Thyroid gland (tissue), 4 donors: ENCODE measurements around the gene PDRG1. TPM values are rescaled to one million over a fixed set of nuclear protein-coding genes. Genes with fewer than 3 reads are reported as not detected.

Experiments
- DNase-seq, 2 donors: peaks; one replicate each; pipeline ENCODE4 v3.0.0-alpha.2; 2019
- H3K27ac ChIP-seq, 3 donors: fragments of 200-600 bp; sonication (generic); 1 replicate in 2 of 3; 2 replicates in 1 of 3; pipeline ENCODE4 v1.5.1; 2016 to 2019; ENCODE audit warnings: mild to moderate bottlenecking in 1 of 3, moderate library complexity in 1 of 3
- H3K27me3 ChIP-seq: fragments of 200-600 bp; sonication (generic); one replicate; pipeline ENCODE4 v1.5.1; 2019
- H3K36me3 ChIP-seq, 2 donors: fragments of 200-600 bp; sonication (generic); one replicate each; pipeline ENCODE4 v1.5.1; 2016 to 2019
- H3K4me1 ChIP-seq, 2 donors: fragments of 200-600 bp; sonication (generic); one replicate each; pipeline ENCODE4 v1.5.1; 2017 to 2019
- H3K4me3 ChIP-seq, 3 donors: fragments of 200-600 bp; sonication (generic); replicated peaks in 1 of 3; 1 replicate in 2 of 3; 2 replicates in 1 of 3; pipeline ENCODE4 v1.5.1; 2016; ENCODE audit warnings: mild to moderate bottlenecking in 1 of 3
- H3K9me3 ChIP-seq: fragments of 200-600 bp; sonication (generic); one replicate; pipeline ENCODE4 v1.5.1; 2017
- CTCF ChIP-seq, 6 experiments: fragments of 200-600 bp in 3 of 6; fragments of 450-650 bp in 3 of 6; sonication (generic) in 3 of 6; IDR thresholded peaks; one replicate each; pipeline ENCODE4 v1.5.1; 2016 to 2019; ENCODE audit warnings: antibody characterized with exemption in 6 of 6, mild to moderate bottlenecking in 2 of 6, inconsistent platforms in 1 of 6, moderate library complexity in 1 of 6
- POLR2A ChIP-seq, 2 donors: fragments of 450-650 bp; IDR thresholded peaks; one replicate each; pipeline ENCODE4 v1.6.1; 2017; ENCODE audit warnings: antibody characterized with exemption in 2 of 2, mild to moderate bottlenecking in 2 of 2, moderate library complexity in 1 of 2
- whole genome bisulfite sequencing, 2 donors: methylation state at CpG; one replicate each; pipeline ENCODE4 v1.1.5; 2017; 5-methylcytosine and 5-hydroxymethylcytosine counted together
- intact Hi-C: fragments of 100-400 bp; cut with DNase I; formaldehyde crosslinking; loops from one replicate; pipeline ENCODE4 v1.15.1; 2023
- total RNA-seq, 4 donors: library from RNA; depleted of rRNA; stranded (reverse); fragments of >200 nt; gene quantifications; one replicate each; pipeline ENCODE4 v1.2.3, GENCODE V29; 2016

The PDRG1 gene
- total RNA-seq, 4 donors from 2014 or later: 7.3 to 14.9 (median 9.2) TPM

- Histone ChIP-seq H3K27ac (no peak overlapping the region), H3K4me1 (no peaks in the 10 kb centered on the region), H3K4me3 (no peak overlapping the region), H3K27me3 (no peaks in the 10 kb centered on the region), H3K36me3 (no peaks in the 10 kb centered on the region), H3K9me3 (no peaks in the 10 kb centered on the region)
- 71 to 74% methylated on average over 8 of the region's 8 CpGs for whole genome bisulfite sequencing, 2 donors
- intact Hi-C loops: no loop called here
- no peak for DNase-seq
- TF ChIP-seq CTCF (IDR thresholded peaks at IDR 0.05): no peak
These were observed 24.2 kb downstream of the PDRG1 start for GRCh38 chr20:31927627-31928159.

- Histone ChIP-seq H3K36me3 (no peaks in the 10 kb centered on the region), H3K4me3 (no peak overlapping the region), H3K4me1 (no peaks in the 10 kb centered on the region), H3K27ac (no peak overlapping the region), H3K27me3 (no peaks in the 10 kb centered on the region), H3K9me3 (no peaks in the 10 kb centered on the region)
- 94 to 95% methylated on average over 2 of the region's 2 CpGs for WGBS, 2 donors
- DNase-seq: no peak
- TF ChIP-seq POLR2A (IDR thresholded peaks at IDR 0.05) (no peak), CTCF (IDR thresholded peaks at IDR 0.05) (no peak)
- intact Hi-C loops: no loop called here
These were observed 25.4 kb downstream of the PDRG1 start for GRCh38 chr20:31926493-31926892.

- no peak overlapping the region for H3K4me3 ChIP-seq
- H3K36me3 ChIP-seq: no peaks in the 10 kb centered on the region
- no peaks in the 10 kb centered on the region for H3K4me1 ChIP-seq
- H3K27ac ChIP-seq: no peak overlapping the region
- no peak for DNase-seq
- no peaks in the 10 kb centered on the region for H3K27me3 ChIP-seq
- no peak for TF ChIP-seq POLR2A (IDR thresholded peaks at IDR 0.05)
- TF ChIP-seq CTCF (IDR thresholded peaks at IDR 0.05): no peak
- H3K9me3 ChIP-seq: no peaks in the 10 kb centered on the region
- WGBS, 2 donors: 53 to 58% methylated on average over 9 of the region's 9 CpGs
- intact Hi-C loops: no loop called here
These were observed 26.2 kb downstream of the PDRG1 start for GRCh38 chr20:31925631-31926030.

- Histone ChIP-seq H3K27me3 (no peaks in the 10 kb centered on the region), H3K27ac (no peak overlapping the region), H3K4me1 (no peaks in the 10 kb centered on the region), H3K4me3 (no peak overlapping the region), H3K36me3 (no peaks in the 10 kb centered on the region), H3K9me3 (no peaks in the 10 kb centered on the region)
- WGBS, 2 donors: 92% methylated on average over 8 of the region's 8 CpGs
- intact Hi-C loops: no loop called here
- TF ChIP-seq POLR2A (IDR thresholded peaks at IDR 0.05) (no peak), CTCF (IDR thresholded peaks at IDR 0.05) (no peak)
- no peak for DNase-seq
These were observed 27.3 kb downstream of the PDRG1 start for GRCh38 chr20:31924561-31924960.

- TF ChIP-seq CTCF (IDR thresholded peaks at IDR 0.05) (no peak), POLR2A (IDR thresholded peaks at IDR 0.05) (no peak)
- WGBS, 2 donors: 56 to 57% methylated on average over 13 of the region's 13 CpGs
- Histone ChIP-seq H3K9me3 (no peaks in the 10 kb centered on the region), H3K27me3 (no peaks in the 10 kb centered on the region), H3K4me1 (no peaks in the 10 kb centered on the region), H3K4me3 (no peak overlapping the region), H3K27ac (no peak overlapping the region), H3K36me3 (no peaks in the 10 kb centered on the region)
- intact Hi-C loops: no loop called here
- no peak for DNase-seq
These were observed 28.2 kb downstream of the PDRG1 start for GRCh38 chr20:31923388-31924331.
